Testis (tissue), 3 donors: ENCODE results near the gene FARP2. TPM values are rescaled to one million over a fixed set of nuclear protein-coding genes. Genes with fewer than 3 reads are reported as not detected.
"Not testable (repeated sequence)": the region's sequence is repeated elsewhere in the genome, so short reads cannot be mapped to it uniquely, and the experiment has no call there.

Experiments used
- DNase-seq: peaks from one replicate; pipeline ENCODE4 v3.0.0-alpha.2; 2019
- H3K27ac ChIP-seq, 2 donors: fragments of 200-600 bp; sonication (generic); one replicate each; pipeline ENCODE4 v1.5.1; 2019
- H3K27me3 ChIP-seq: fragments of 200-600 bp; sonication (generic); one replicate; pipeline ENCODE4 v1.5.1; 2019
- H3K36me3 ChIP-seq: fragments of 200-600 bp; sonication (generic); one replicate; pipeline ENCODE4 v1.5.1; 2017; ENCODE audit warnings: low read depth; ENCODE audit errors: missing control alignments
- H3K4me1 ChIP-seq: fragments of 200-600 bp; sonication (generic); one replicate; pipeline ENCODE4 v1.5.1; 2019
- H3K4me3 ChIP-seq, 2 donors: fragments of 200-600 bp; sonication (generic); one replicate each; pipeline ENCODE4 v1.5.1; 2017 to 2019
- H3K9me3 ChIP-seq: fragments of 200-600 bp; sonication (generic); one replicate; pipeline ENCODE4 v1.5.1; 2017
- CTCF ChIP-seq, 3 experiments: fragments of 450-650 bp in 2 of 3; fragments of 200-600 bp in 1 of 3; sonication (generic) in 1 of 3; IDR thresholded peaks; one replicate each; pipeline ENCODE4 v1.5.1; 2016 to 2019; ENCODE audit warnings: antibody characterized with exemption in 3 of 3, mild to moderate bottlenecking in 2 of 3, moderate library complexity in 1 of 3
- POLR2A ChIP-seq: fragments of 450-650 bp; IDR thresholded peaks from one replicate; pipeline ENCODE4 v1.6.1; 2017; ENCODE audit warnings: antibody characterized with exemption, mild to moderate bottlenecking, moderate library complexity
- WGBS, 2 donors: methylation state at CpG; one replicate each; pipeline ENCODE4 v1.1.5; 2018; 5-methylcytosine and 5-hydroxymethylcytosine counted together
- intact Hi-C: fragments of 100-400 bp; cut with DNase I; formaldehyde crosslinking; loops from one replicate; pipeline ENCODE4 v1.15.1; 2023; ENCODE audit warnings: low total_unique reads
- polyA plus RNA-seq: library from polyadenylated mRNA; stranded (reverse); fragments of 350-450 nt; fragmentation: Illumina TruSeq; extraction: RNeasy Lipid Tissue Mini Kit (QIAGEN cat#74804); gene quantifications from one replicate; pipeline ENCODE4 v1.2.3, GENCODE V29; 2014; ENCODE audit warnings: low read depth, low replicate concordance; ENCODE audit not compliant: insufficient read depth
- total RNA-seq, 2 donors: library from RNA; depleted of rRNA; stranded (reverse); fragments of >200 nt; gene quantifications; one replicate each; pipeline ENCODE4 v1.2.3, GENCODE V29; 2016

Gene FARP2
- total and polyA plus RNA-seq, 3 donors from 2014 or later = 69.8 to 145 (median 78.1) TPM

- Histone ChIP-seq H3K9me3 (no peaks in the 10 kb centered on the region), H3K36me3 (no peaks in the 10 kb centered on the region), H3K27ac (no peak overlapping the region), H3K4me1 (no peaks in the 10 kb centered on the region), H3K4me3 (no peak overlapping the region), H3K27me3 (no peaks in the 10 kb centered on the region)
- intact Hi-C loops = no loop called here
- 63 to 67% methylated on average over 3 of the region's 3 CpGs for WGBS, 2 donors
- DNase-seq = no peak
- TF ChIP-seq POLR2A (no peak), CTCF (IDR thresholded peaks at IDR 0.05) (no peak)
Measured at GRCh38 chr2:241393524-241394196, 37.6 kb downstream of the FARP2 start.

GRCh38 chr2:241396809-241397208, 40.7 kb downstream of the FARP2 start:
- H3K36me3 ChIP-seq, H3K4me1 ChIP-seq, intact Hi-C loops, DNase-seq, H3K9me3 ChIP-seq, H3K27ac ChIP-seq, H3K27me3 ChIP-seq, H3K4me3 ChIP-seq: not testable (repeated sequence)
- WGBS, 2 donors = 91 to 93% methylated on average over 6 of the region's 6 CpGs

DNA sequence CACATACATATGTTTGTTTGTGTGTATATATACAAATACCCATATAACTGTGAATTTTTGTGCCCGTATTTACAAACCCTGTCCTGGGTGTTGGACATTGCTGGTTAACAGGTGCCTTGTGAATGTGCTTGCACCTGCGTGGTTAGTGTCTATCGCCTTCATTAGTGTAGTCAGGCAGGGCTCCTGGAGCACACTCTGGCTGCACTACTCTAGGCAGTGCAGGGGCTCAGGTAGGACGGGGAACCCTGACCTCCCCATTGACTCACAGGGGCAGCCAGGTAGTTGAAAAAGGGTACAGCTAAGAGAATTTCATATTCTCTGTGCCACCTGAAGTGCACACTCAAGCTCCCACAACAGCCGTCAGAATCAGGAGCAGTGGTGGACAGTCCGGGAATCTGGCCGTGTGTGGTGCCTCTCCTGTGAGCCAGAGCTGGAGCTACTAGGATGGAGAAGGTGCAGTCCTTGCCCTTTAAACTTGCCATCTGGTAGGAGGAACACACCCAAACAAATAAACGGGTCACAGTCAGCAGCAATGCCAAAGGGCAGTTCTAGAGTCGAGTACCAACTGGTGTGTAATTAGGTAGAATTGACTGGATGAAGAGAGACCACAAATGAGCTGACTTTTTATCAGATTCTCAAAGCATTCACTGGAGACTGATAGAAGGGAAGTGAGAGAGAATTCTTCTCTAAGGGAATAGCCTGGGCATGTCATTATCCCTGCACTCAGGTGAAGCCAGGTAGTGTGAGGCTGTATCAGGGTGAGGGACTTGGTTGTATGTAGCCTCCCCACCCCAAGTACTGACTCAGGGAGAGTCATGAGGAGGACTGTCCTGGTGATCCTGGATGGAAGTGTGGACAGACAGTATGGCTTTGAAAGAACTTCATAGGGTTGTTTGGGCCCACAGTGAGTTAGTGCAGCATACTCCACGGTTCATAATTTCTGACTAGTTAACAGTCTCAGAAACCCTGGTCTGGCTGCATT, 44.1 kb downstream of the FARP2 start:
- DNase-seq = no peak
- 86 to 94% methylated on average over 9 to 10 of the region's 10 CpGs for whole genome bisulfite sequencing, 2 donors
- Histone ChIP-seq H3K27me3 (no peaks in the 10 kb centered on the region), H3K27ac (no peak overlapping the region), H3K36me3 (no peaks in the 10 kb centered on the region), H3K9me3 (no peaks in the 10 kb centered on the region), H3K4me1 (no peaks in the 10 kb centered on the region), H3K4me3 (no peak overlapping the region)
- no peak for TF ChIP-seq POLR2A
- no peak for TF ChIP-seq CTCF (IDR thresholded peaks at IDR 0.05)
- intact Hi-C loops = no loop called here

DNA sequence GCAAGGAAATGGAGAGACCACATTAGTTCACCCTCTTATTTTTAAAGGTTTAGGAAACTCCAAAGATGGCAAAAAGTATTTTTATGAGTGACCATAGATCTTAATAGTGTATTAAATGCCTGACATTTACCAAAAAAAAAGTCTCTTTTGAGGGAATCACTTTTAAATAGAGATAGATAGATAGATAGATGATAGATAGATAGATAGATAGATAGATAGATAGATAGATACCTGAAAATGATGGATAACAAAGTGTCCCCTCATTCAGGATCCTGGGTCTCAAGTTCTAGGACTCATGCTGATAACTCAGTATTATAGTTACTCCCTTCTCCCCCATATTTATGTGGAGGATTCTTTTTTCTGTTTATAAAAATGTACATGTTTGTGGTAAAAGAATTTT, 52.8 kb downstream of the FARP2 start:
- intact Hi-C loops = no loop called here
- Histone ChIP-seq H3K4me3 (no peak overlapping the region), H3K4me1 (no peaks in the 10 kb centered on the region), H3K9me3 (no peaks in the 10 kb centered on the region), H3K36me3 (no peaks in the 10 kb centered on the region), H3K27ac (no peak overlapping the region), H3K27me3 (no peaks in the 10 kb centered on the region)
- no peak for DNase-seq
- TF ChIP-seq POLR2A (no peak), CTCF (IDR thresholded peaks at IDR 0.05) (no peak)

- Histone ChIP-seq H3K36me3 (no peaks in the 10 kb centered on the region), H3K9me3 (no peaks in the 10 kb centered on the region), H3K27ac (no peak overlapping the region), H3K27me3 (no peaks in the 10 kb centered on the region), H3K4me1 (peaks cover 10% of the 10 kb centered on the region), H3K4me3 (no peak overlapping the region)
- DNase-seq = peak; percentile 72
- 59 to 89% methylated on average over 9 of the region's 9 CpGs for whole genome bisulfite sequencing, 2 donors
- no peak for TF ChIP-seq POLR2A
- no peak for TF ChIP-seq CTCF (IDR thresholded peaks at IDR 0.05)
- intact Hi-C loops = no loop called here
Measured at GRCh38 chr2:241410739-241411176, 54.7 kb downstream of the FARP2 start.
